Suprapubic skin (tissue), 4 donors: ENCODE data around the gene IRF7.

Experiments used
- CTCF ChIP-seq, 2 donors: fragments of 200-600 bp in 1 of 2; fragments of 450-650 bp in 1 of 2; sonication (generic) in 1 of 2; IDR thresholded peaks; one replicate each; pipeline ENCODE4 v1.5.1; 2016 to 2019; ENCODE audit warnings: antibody characterized with exemption in 2 of 2, mild to moderate bottlenecking in 1 of 2, moderate library complexity in 1 of 2
- POLR2A ChIP-seq, 2 donors: fragments of 450-650 bp; IDR thresholded peaks; one replicate each; pipeline ENCODE4 v1.6.1; 2017; ENCODE audit warnings: antibody characterized with exemption in 2 of 2, mild to moderate bottlenecking in 2 of 2, moderate library complexity in 2 of 2
- POLR2AphosphoS5 ChIP-seq, 3 donors: sonication (generic); formaldehyde crosslinking; IDR thresholded peaks; one replicate each; pipeline ENCODE4 v1.6.1; 2017; ENCODE audit warnings: antibody characterized with exemption in 3 of 3

- TF ChIP-seq CTCF (IDR thresholded peaks at IDR 0.05) (no peak), POLR2AphosphoS5 (IDR thresholded peaks at IDR 0.05) (no peak), POLR2A (IDR thresholded peaks at IDR 0.05) (no peak)
Observed at GRCh38 chr11:563066-563811, 52.5 kb downstream of the IRF7 start.
